Endothelial cell of umbilical vein (primary cell): Measurements from ENCODE around the gene ARID1B. TPM values are rescaled to one million over a fixed set of nuclear protein-coding genes. Genes with fewer than 3 reads are reported as not detected.

Source experiments
- BruUV-seq: library from RNA; stranded (reverse); fragments of 400-500 nt; replicated peaks from 2 replicates; lab custom pipeline; 2021; lab: Mats Ljungman, UMichigan
- CTCF ChIA-PET: fragments of 300-600, 350-600 bp; sonication (Branson Sonifier 250); formaldehyde crosslinking; loops from one replicate; lab custom pipeline; 2021; ENCODE audit warnings: antibody characterized with exemption, inconsistent platforms; lab: Charles Lee
- POLR2A ChIA-PET: fragments of 300-600, 350-600 bp; sonication (Branson Sonifier 250); formaldehyde crosslinking; loops from one replicate; lab custom pipeline; 2021; ENCODE audit warnings: antibody characterized with exemption, inconsistent platforms; lab: Charles Lee
- DNase-seq: peaks from one replicate; pipeline ENCODE4 v3.0.0-alpha.2; 2011; ENCODE audit warnings: low read depth, low spot score
- FAIRE-seq: peaks from 2 replicates; lab custom pipeline; 2011; peaks lifted over from hg19 to GRCh38; lab: Jason Lieb, UNC
- H2AFZ ChIP-seq: 2 replicates; pipeline ENCODE4 v1.6.0; 2012; ENCODE audit warnings: low read depth, low read length, control low read depth, inconsistent platforms
- H3K27ac ChIP-seq: 2 replicates; pipeline ENCODE4 v1.5.1; 2011; ENCODE audit warnings: low read depth, mild to moderate bottlenecking, control low read depth, low read length, moderate library complexity; ENCODE audit not compliant: insufficient read depth
- H3K27me3 ChIP-seq, 2 experiments: 2 replicates each; pipeline versions ENCODE4 v1.6.0 to v1.6.1; 2011; ENCODE audit warnings: low read length in 2 of 2, mixed read lengths in 1 of 2; ENCODE audit not compliant: control insufficient read depth in 2 of 2, insufficient read depth in 2 of 2
- H3K36me3 ChIP-seq, 2 experiments: 2 replicates in 1 of 2; 3 replicates in 1 of 2; pipeline ENCODE4 v1.5.1; 2011; ENCODE audit warnings: low read length in 2 of 2, mild to moderate bottlenecking in 1 of 2, moderate library complexity in 1 of 2; ENCODE audit not compliant: control insufficient read depth in 2 of 2, insufficient read depth in 2 of 2; ENCODE audit errors: extremely low read depth in 1 of 2
- H3K4me1 ChIP-seq: 3 replicates; pipeline ENCODE4 v1.5.1; 2011; ENCODE audit warnings: mild to moderate bottlenecking, low read length; ENCODE audit not compliant: control insufficient read depth, insufficient read depth; ENCODE audit errors: extremely low read depth
- H3K4me2 ChIP-seq: 2 replicates; pipeline ENCODE4 v1.6.1; 2011; ENCODE audit warnings: low read length, control low read depth, mixed read lengths; ENCODE audit not compliant: insufficient read depth
- H3K4me3 ChIP-seq, 3 experiments: fragments of 200-600 bp in 1 of 3; sonication (generic), shearing (Covaris generic) in 1 of 3; replicated peaks in 1 of 3; 2 replicates each; pipeline ENCODE4 v1.5.1; 2011 to 2016; ENCODE audit warnings: control low read depth in 3 of 3, low read length in 3 of 3, mild to moderate bottlenecking in 2 of 3, inconsistent platforms in 1 of 3, low read depth in 1 of 3, moderate library complexity in 1 of 3; ENCODE audit not compliant: insufficient read depth in 1 of 3
- H3K79me2 ChIP-seq: 2 replicates; pipeline ENCODE4 v1.6.0; 2012; ENCODE audit warnings: low read length, inconsistent platforms; ENCODE audit not compliant: control insufficient read depth, insufficient read depth
- H3K9ac ChIP-seq: replicated peaks from 2 replicates; pipeline ENCODE3; 2011; ENCODE audit warnings: low read length, control low read depth; ENCODE audit not compliant: insufficient read depth; ENCODE audit errors: extremely low read depth
- H3K9me1 ChIP-seq: replicated peaks from 3 replicates; pipeline ENCODE4 v1.6.0; 2011; ENCODE audit warnings: mild to moderate bottlenecking, low read length; ENCODE audit not compliant: control insufficient read depth, insufficient read depth; ENCODE audit errors: extremely low read depth
- H3K9me3 ChIP-seq: replicated peaks from 2 replicates; pipeline ENCODE4 v1.5.1; 2012; ENCODE audit warnings: low read length, inconsistent platforms; ENCODE audit not compliant: control insufficient read depth, insufficient read depth
- H4K20me1 ChIP-seq: replicated peaks from 2 replicates; pipeline ENCODE3; 2011; ENCODE audit warnings: mild to moderate bottlenecking, low read length; ENCODE audit not compliant: control insufficient read depth, insufficient read depth; ENCODE audit errors: extremely low read depth
- EZH2 ChIP-seq: IDR thresholded peaks from 2 replicates; pipeline ENCODE4 v1.6.1; 2012; ENCODE audit warnings: borderline replicate concordance, low read depth, mild to moderate bottlenecking, moderate library complexity, low read length, inconsistent platforms; ENCODE audit not compliant: severe bottlenecking
- FOS ChIP-seq: IDR thresholded peaks from 2 replicates; pipeline ENCODE4 v1.6.1; 2011; ENCODE audit warnings: mild to moderate bottlenecking, low read length, moderate library complexity, borderline replicate concordance; ENCODE audit not compliant: insufficient read depth
- GATA2 ChIP-seq: IDR thresholded peaks from 2 replicates; pipeline ENCODE4 v1.7.0; 2011; ENCODE audit warnings: low read depth, mild to moderate bottlenecking, moderate library complexity, mixed read lengths, low read length; ENCODE audit not compliant: insufficient read length, insufficient read depth
- MYC ChIP-seq: IDR thresholded peaks from one replicate; pipeline ENCODE4 v1.6.1; 2011; ENCODE audit warnings: mild to moderate bottlenecking, low read depth, low read length
- POLR2A ChIP-seq: IDR thresholded peaks from 2 replicates; pipeline ENCODE4 v1.6.1; 2012; ENCODE audit warnings: low read depth, mild to moderate bottlenecking, control low read depth, low read length
- dilution Hi-C: fragments of 300-500 bp; cut with MboI; formaldehyde crosslinking; loops from one replicate; pipeline ENCODE4 v1.15.0; 2019; ENCODE audit warnings: low sequenced_read_pairs; ENCODE audit not compliant: extremely low pct_ligation_motif_present
- intact Hi-C: fragments of 100-400 bp; cut with micrococcal nuclease; formaldehyde crosslinking; loops from one replicate; pipeline ENCODE4 v1.10.0; 2022
- polyA plus RNA-seq, 4 experiments: library from polyadenylated mRNA; depleted of rRNA in 3 of 4; stranded (reverse) in 3 of 4; unstranded in 1 of 4; fragments of >200 nt; gene quantifications; 2 replicates each; pipeline versions ENCODE4 v1.2.1 to v1.2.3, GENCODE V29; 2011 to 2012; ENCODE audit warnings: missing spikeins in 1 of 4
- total RNA-seq: library from RNA; stranded (reverse); gene quantifications from 2 replicates; pipeline ENCODE4 v1.2.3, GENCODE V29; 2021
- TF ChIP-seq, protein P1 (sequence below): IDR thresholded peaks from 2 replicates; pipeline ENCODE4 v1.6.1; 2011; ENCODE audit not compliant: insufficient read depth, insufficient read length
- TF ChIP-seq, protein P2 (sequence below), 2 donors: IDR thresholded peaks; 1 replicate in 1 of 2; 2 replicates in 1 of 2; pipeline ENCODE4 v1.5.1; 2011; ENCODE audit warnings: low read length in 2 of 2, mild to moderate bottlenecking in 2 of 2, moderate library complexity in 2 of 2, control low read depth in 1 of 2, inconsistent platforms in 1 of 2, low read depth in 1 of 2; ENCODE audit not compliant: insufficient read depth in 1 of 2; ENCODE audit errors: extremely low read depth in 1 of 2

Gene ARID1B
- total and polyA plus RNA-seq, 2 donors (not counting 3 experiments of a cell fraction or from before 2014, with no cell fraction given) = 21.8 to 89.5 TPM

DNA sequence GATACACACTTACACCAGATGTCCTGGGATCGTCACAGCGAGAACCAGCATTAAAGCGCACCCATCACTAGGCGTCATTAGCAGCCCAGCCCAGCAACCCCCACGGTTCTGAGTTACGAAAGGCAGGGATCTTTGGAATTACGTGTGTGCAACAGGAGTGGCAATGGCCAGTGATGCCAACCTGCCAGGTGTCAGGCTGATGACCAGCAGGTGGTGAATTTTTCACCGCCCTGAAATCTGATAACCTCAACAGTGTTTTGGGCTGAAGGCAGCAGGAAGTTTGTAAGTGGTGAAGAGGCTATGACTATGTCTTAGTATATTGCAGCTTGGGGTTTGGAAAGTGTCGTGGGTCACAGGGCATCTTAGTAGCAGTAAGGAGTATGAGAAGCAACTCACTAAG lies 380.1 kb downstream of the ARID1B start:
- H3K9me3 ChIP-seq = no peaks in the 10 kb centered on the region
- no peaks in the 10 kb centered on the region for H3K27me3 ChIP-seq
- H4K20me1 ChIP-seq = no peaks in the 10 kb centered on the region
- H3K27ac ChIP-seq = no peak overlapping the region
- intact Hi-C loops = no loop called here
- POLR2A ChIA-PET = no interaction called here
- no TSS peak for BruUV-seq
- FAIRE-seq = no peak
- H3K4me3 ChIP-seq = no peak overlapping the region
- dilution Hi-C loops = no loop called here
- no peaks in the 10 kb centered on the region for H3K79me2 ChIP-seq
- no peak overlapping the region for H3K4me2 ChIP-seq
- no peaks in the 10 kb centered on the region for H3K9me1 ChIP-seq
- peaks cover under 1% of the 10 kb centered on the region for H3K4me1 ChIP-seq
- H3K9ac ChIP-seq = no peak overlapping the region
- DNase-seq = no peak
- H3K36me3 ChIP-seq = peaks cover 3% of the 10 kb centered on the region in 2 experiments
- H2AFZ ChIP-seq = no peak overlapping the region
- TF ChIP-seq, protein P1, sequence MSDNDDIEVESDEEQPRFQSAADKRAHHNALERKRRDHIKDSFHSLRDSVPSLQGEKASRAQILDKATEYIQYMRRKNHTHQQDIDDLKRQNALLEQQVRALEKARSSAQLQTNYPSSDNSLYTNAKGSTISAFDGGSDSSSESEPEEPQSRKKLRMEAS = no peak
- no peak for TF ChIP-seq MYC
- no peak for TF ChIP-seq GATA2
- TF ChIP-seq, protein P2, sequence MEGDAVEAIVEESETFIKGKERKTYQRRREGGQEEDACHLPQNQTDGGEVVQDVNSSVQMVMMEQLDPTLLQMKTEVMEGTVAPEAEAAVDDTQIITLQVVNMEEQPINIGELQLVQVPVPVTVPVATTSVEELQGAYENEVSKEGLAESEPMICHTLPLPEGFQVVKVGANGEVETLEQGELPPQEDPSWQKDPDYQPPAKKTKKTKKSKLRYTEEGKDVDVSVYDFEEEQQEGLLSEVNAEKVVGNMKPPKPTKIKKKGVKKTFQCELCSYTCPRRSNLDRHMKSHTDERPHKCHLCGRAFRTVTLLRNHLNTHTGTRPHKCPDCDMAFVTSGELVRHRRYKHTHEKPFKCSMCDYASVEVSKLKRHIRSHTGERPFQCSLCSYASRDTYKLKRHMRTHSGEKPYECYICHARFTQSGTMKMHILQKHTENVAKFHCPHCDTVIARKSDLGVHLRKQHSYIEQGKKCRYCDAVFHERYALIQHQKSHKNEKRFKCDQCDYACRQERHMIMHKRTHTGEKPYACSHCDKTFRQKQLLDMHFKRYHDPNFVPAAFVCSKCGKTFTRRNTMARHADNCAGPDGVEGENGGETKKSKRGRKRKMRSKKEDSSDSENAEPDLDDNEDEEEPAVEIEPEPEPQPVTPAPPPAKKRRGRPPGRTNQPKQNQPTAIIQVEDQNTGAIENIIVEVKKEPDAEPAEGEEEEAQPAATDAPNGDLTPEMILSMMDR (IDR thresholded peaks at IDR 0.05; ENCODE audit: extremely low read depth in 1 of 2, insufficient read depth in 1 of 2, low read depth in 1 of 2, low read length in 2 of 2) = no peak
- no peak for TF ChIP-seq FOS
- no peak for TF ChIP-seq EZH2
- no peak for TF ChIP-seq POLR2A
- CTCF ChIA-PET = no interaction called here
